Liver (tissue), 9 donors: Measurements from ENCODE around the gene TOR1AIP2. TPM values are rescaled to one million over a fixed set of nuclear protein-coding genes. Genes with fewer than 3 reads are reported as not detected.

Experiments
- DNase-seq: peaks from one replicate; pipeline ENCODE4 v3.0.0-alpha.2; 2017; ENCODE audit warnings: low spot score
- H3K27ac ChIP-seq, 2 donors: one replicate each; pipeline ENCODE4 v1.7.0; 2013; ENCODE audit warnings: inconsistent platforms in 2 of 2, low read length in 2 of 2, control low read depth in 1 of 2, low read depth in 1 of 2, mild to moderate bottlenecking in 1 of 2
- H3K27me3 ChIP-seq, 4 donors: one replicate each; pipeline versions ENCODE4 v1.6.1 to v1.7.0; 2013; ENCODE audit warnings: low read length in 3 of 4, inconsistent platforms in 1 of 4, mild to moderate bottlenecking in 1 of 4, moderate library complexity in 1 of 4; ENCODE audit not compliant: control insufficient read depth in 4 of 4, insufficient read depth in 4 of 4
- H3K36me3 ChIP-seq, 4 donors: one replicate each; pipeline versions ENCODE4 v1.6.1 to v1.7.0; 2013; ENCODE audit warnings: low read length in 3 of 4, mild to moderate bottlenecking in 3 of 4, low read depth in 1 of 4, moderate library complexity in 1 of 4; ENCODE audit not compliant: control insufficient read depth in 4 of 4, insufficient read depth in 3 of 4
- H3K4me1 ChIP-seq, 4 donors: one replicate each; pipeline versions ENCODE4 v1.6.1 to v1.7.0; 2013; ENCODE audit warnings: low read length in 3 of 4, mild to moderate bottlenecking in 3 of 4, moderate library complexity in 1 of 4; ENCODE audit not compliant: control insufficient read depth in 4 of 4, insufficient read depth in 4 of 4
- H3K4me3 ChIP-seq, 3 donors: one replicate each; pipeline versions ENCODE4 v1.6.1 to v1.7.0; 2013; ENCODE audit warnings: low read length in 3 of 3, control low read depth in 1 of 3, low read depth in 1 of 3, mild to moderate bottlenecking in 1 of 3
- H3K9ac ChIP-seq, 2 donors: one replicate each; pipeline ENCODE4 v1.7.0; 2013; ENCODE audit warnings: low read length in 2 of 2, mild to moderate bottlenecking in 2 of 2, moderate library complexity in 2 of 2, control low read depth in 1 of 2, low read depth in 1 of 2
- H3K9me3 ChIP-seq, 4 donors: one replicate each; pipeline versions ENCODE4 v1.6.1 to v1.7.0; 2013; ENCODE audit warnings: low read length in 3 of 4; ENCODE audit not compliant: control insufficient read depth in 4 of 4
- CTCF ChIP-seq: fragments of 150-350 bp; IDR thresholded peaks from 2 replicates; pipeline ENCODE4 v1.5.1; 2017; ENCODE audit warnings: improper control_type of control experiment, low read depth, low read length; ENCODE audit not compliant: missing input control
- EGR1 ChIP-seq, 2 donors: IDR thresholded peaks; 2 replicates each; pipeline ENCODE4 v1.6.1; 2016 to 2018; ENCODE audit warnings: antibody characterized with exemption in 2 of 2, low read depth in 2 of 2
- FOXA1 ChIP-seq: IDR thresholded peaks from 2 replicates; pipeline ENCODE4 v1.6.1; 2016; ENCODE audit warnings: antibody characterized with exemption
- GABPA ChIP-seq, 2 donors: IDR thresholded peaks in 1 of 2; conservative IDR thresholded peaks in 1 of 2; 2 replicates each; pipeline ENCODE4 v1.6.1; 2016; ENCODE audit warnings: antibody characterized with exemption in 2 of 2, mild to moderate bottlenecking in 1 of 2, moderate library complexity in 1 of 2
- HNF4A ChIP-seq, 2 donors: conservative IDR thresholded peaks; 2 replicates each; pipeline ENCODE4 v1.6.1; 2016; ENCODE audit warnings: antibody characterized with exemption in 2 of 2, mild to moderate bottlenecking in 2 of 2
- HNF4G ChIP-seq: IDR thresholded peaks from 2 replicates; pipeline ENCODE4 v1.6.1; 2016; ENCODE audit warnings: antibody characterized with exemption
- JUND ChIP-seq, 2 donors: IDR thresholded peaks; 2 replicates each; pipeline ENCODE4 v1.6.1; 2016; ENCODE audit warnings: antibody characterized with exemption in 2 of 2
- RXRA ChIP-seq, 2 donors: IDR thresholded peaks; 2 replicates each; pipeline ENCODE4 v1.6.1; 2017 to 2018; ENCODE audit warnings: antibody characterized with exemption in 2 of 2, mild to moderate bottlenecking in 1 of 2
- YY1 ChIP-seq: IDR thresholded peaks from 2 replicates; pipeline ENCODE4 v1.6.1; 2016; ENCODE audit warnings: antibody characterized with exemption, mild to moderate bottlenecking
- WGBS: extraction: QIAGEN DNeasy Blood & Tissue Kit; methylation state at CpG from one replicate; pipeline ENCODE4 v1.1.7; 2013; 5-methylcytosine and 5-hydroxymethylcytosine counted together
- polyA plus RNA-seq, 2 donors: library from polyadenylated mRNA; stranded (reverse) in 1 of 2; unstranded in 1 of 2; fragments of 200-250 nt in 1 of 2; fragments of >200 nt in 1 of 2; fragmentation: Nextera tagmentation in 1 of 2; extraction: Ambion mirVana in 1 of 2; gene quantifications; one replicate each; pipeline versions ENCODE4 v1.2.1 to v1.2.3, GENCODE V29; 2013 to 2015
- total RNA-seq, 2 donors: library from RNA; depleted of rRNA; stranded (reverse); fragments of >200 nt; gene quantifications; one replicate each; pipeline ENCODE4 v1.2.3, GENCODE V29; 2014
- TF ChIP-seq, protein P1 (sequence below): IDR thresholded peaks from 2 replicates; pipeline ENCODE4 v1.6.1; 2016; ENCODE audit warnings: antibody characterized with exemption
- donor health status: healthy.
- donor health status: healthy.
- donor health status: healthy.
- donor health status: healthy.
- donor health status: healthy.

TOR1AIP2 gene
- total and polyA plus RNA-seq, 4 donors = 12.7 to 124 (median 38.6) TPM

DNA sequence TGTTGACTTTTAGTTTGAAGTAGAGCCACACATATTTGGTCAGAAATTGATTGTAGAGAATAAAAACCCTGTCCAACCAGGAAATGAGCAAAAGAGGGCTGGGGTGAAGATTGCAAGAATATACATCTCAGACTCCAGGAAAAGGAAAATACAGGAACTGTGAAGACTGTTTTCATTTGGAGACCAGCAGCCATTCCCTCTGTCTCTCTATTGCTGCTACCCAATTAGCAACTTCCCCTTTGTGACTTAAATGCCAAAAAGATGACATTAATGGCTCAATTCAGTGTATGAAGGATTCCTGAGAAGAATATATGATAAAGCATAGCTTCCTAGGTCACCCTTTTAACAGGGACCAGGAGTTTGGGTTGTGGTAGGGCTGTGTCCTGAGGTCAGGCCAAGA is 45.4 kb upstream of the TOR1AIP2 start (continued):
- no peak for TF ChIP-seq RXRA (IDR thresholded peaks at IDR 0.05)

DNA sequence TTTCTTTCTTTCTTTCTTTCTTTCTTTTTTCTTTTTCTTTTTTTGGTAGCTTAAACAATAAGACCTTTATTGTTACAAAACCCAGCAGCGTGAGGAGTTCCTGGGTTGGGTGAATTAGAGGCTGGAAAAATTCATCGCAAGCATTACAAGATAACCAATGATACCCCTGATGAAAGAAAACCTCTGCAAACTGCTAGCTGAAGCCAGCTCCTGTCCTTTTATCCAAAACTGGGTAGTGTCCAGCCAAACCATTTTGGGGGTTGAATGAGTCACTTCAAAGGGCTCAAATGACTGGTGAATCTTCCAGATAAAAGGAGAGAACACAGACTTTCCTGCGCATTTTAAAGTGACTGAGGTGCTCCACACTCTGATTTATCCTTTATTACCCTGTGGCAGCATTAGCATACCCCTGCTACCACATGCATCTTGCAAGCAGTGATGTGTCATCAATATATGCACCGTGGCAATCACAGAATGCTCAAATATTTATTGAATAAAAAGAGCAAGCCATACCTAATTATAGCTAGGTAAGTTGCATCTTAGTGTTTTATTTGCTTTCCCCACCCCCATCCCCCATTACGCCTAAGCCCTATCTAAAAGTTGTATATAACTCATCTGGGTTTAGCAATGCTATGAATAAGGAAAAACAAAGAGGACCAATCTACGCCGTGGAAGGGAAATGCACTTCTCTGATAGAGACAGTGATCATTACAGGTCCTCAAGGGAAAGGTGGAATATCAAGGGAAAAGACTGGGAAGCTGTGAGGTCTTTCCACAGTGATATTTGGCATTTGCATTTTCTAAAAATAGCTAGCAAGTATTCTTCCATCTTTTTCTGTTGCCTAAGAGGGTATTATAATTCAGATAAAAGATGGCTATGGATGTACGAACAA is 44.6 kb upstream of the TOR1AIP2 start:
- TF ChIP-seq GABPA (IDR thresholded peaks at IDR 0.05 in 1 of 2, conservative IDR thresholded peaks at IDR 0.05 in 1 of 2) (no peak), CTCF (no peak), FOXA1 (no peak), YY1 (no peak)
- TF ChIP-seq, protein P1, sequence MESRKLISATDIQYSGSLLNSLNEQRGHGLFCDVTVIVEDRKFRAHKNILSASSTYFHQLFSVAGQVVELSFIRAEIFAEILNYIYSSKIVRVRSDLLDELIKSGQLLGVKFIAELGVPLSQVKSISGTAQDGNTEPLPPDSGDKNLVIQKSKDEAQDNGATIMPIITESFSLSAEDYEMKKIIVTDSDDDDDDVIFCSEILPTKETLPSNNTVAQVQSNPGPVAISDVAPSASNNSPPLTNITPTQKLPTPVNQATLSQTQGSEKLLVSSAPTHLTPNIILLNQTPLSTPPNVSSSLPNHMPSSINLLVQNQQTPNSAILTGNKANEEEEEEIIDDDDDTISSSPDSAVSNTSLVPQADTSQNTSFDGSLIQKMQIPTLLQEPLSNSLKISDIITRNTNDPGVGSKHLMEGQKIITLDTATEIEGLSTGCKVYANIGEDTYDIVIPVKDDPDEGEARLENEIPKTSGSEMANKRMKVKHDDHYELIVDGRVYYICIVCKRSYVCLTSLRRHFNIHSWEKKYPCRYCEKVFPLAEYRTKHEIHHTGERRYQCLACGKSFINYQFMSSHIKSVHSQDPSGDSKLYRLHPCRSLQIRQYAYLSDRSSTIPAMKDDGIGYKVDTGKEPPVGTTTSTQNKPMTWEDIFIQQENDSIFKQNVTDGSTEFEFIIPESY = no peak
- Histone ChIP-seq H3K36me3 (peaks cover 8 to 21% (median 20%) of the 10 kb centered on the region in 4 donors), H3K27me3 (no peaks in the 10 kb centered on the region), H3K9ac (no peak overlapping the region), H3K4me1 (no peaks in the 10 kb centered on the region), H3K27ac (no peak overlapping the region), H3K4me3 (no peak overlapping the region), H3K9me3 (no peaks in the 10 kb centered on the region)
- WGBS = 93% methylated on average over 8 of the region's 8 CpGs
- no peak for DNase-seq

GRCh38 chr1:179921472-179921871 is 43.9 kb upstream of the TOR1AIP2 start:
- Histone ChIP-seq H3K27ac (no peak overlapping the region), H3K9ac (no peak overlapping the region), H3K27me3 (no peaks in the 10 kb centered on the region), H3K4me3 (no peak overlapping the region), H3K9me3 (no peaks in the 10 kb centered on the region), H3K36me3 (peaks cover 8 to 21% (median 20%) of the 10 kb centered on the region in 4 donors), H3K4me1 (no peaks in the 10 kb centered on the region)
- DNase-seq = no peak
- WGBS = 93% methylated on average over 1 of the region's 1 CpG
- no peak for TF ChIP-seq JUND (IDR thresholded peaks at IDR 0.05)
- no peak for TF ChIP-seq HNF4G
- TF ChIP-seq, protein P1 = no peak
- no peak for TF ChIP-seq YY1
- no peak for TF ChIP-seq EGR1 (IDR thresholded peaks at IDR 0.05; ENCODE audit: low read depth in 2 of 2)
- TF ChIP-seq HNF4A (conservative IDR thresholded peaks at IDR 0.05) = no peak
